CD8-positive, alpha-beta memory T cell (primary cell): ENCODE data around the gene TSEN2. TPM values are rescaled to one million over a fixed set of nuclear protein-coding genes. Genes with fewer than 3 reads are reported as not detected.

Experiments used
- CTCF ChIA-PET: fragments of 350-600 bp; sonication (Branson Sonifier 250); formaldehyde crosslinking; loops from one replicate; lab custom pipeline; 2021; ENCODE audit warnings: antibody characterized with exemption; lab: Charles Lee
- POLR2A ChIA-PET: fragments of 350-600 bp; sonication (Branson Sonifier 250); formaldehyde crosslinking; loops from one replicate; lab custom pipeline; 2021; ENCODE audit warnings: antibody characterized with exemption; lab: Charles Lee
- DNase-seq, 5 donors: peaks; one replicate each; pipeline versions ENCODE4 v3.0.0 to v3.0.0-alpha.2; 2020 to 2022; ENCODE audit warnings: mixed read lengths in 1 of 5
- H3K27ac ChIP-seq: one replicate; pipeline ENCODE4 v1.7.0; 2013; ENCODE audit warnings: low read depth, mild to moderate bottlenecking, low read length, moderate library complexity
- H3K27me3 ChIP-seq: 2 replicates; pipeline ENCODE4 v1.7.0; 2013; ENCODE audit warnings: low read length, mild to moderate bottlenecking; ENCODE audit not compliant: insufficient read depth, poor library complexity, severe bottlenecking
- H3K36me3 ChIP-seq: 2 replicates; pipeline ENCODE4 v1.7.0; 2013; ENCODE audit warnings: mild to moderate bottlenecking, low read length, moderate library complexity; ENCODE audit not compliant: insufficient read depth
- H3K4me1 ChIP-seq: 2 replicates; pipeline ENCODE4 v1.7.0; 2013; ENCODE audit warnings: mild to moderate bottlenecking, low read length, moderate library complexity; ENCODE audit not compliant: insufficient read depth
- H3K4me3 ChIP-seq: 2 replicates; pipeline ENCODE4 v1.7.0; 2013; ENCODE audit warnings: mild to moderate bottlenecking, low read length
- H3K9me3 ChIP-seq: 2 replicates; pipeline ENCODE4 v1.7.0; 2013; ENCODE audit warnings: mild to moderate bottlenecking, low read length
- H3K27ac Mint-ChIP-seq, 8 donors: one replicate each; pipeline ENCODE4 v1.8.0; 2020 to 2021; ENCODE audit warnings: mixed read lengths in 8 of 8, mild to moderate bottlenecking in 6 of 8, inconsistent platforms in 3 of 8, moderate library complexity in 3 of 8
- H3K27me3 Mint-ChIP-seq, 2 donors: one replicate each; pipeline ENCODE4 v1.8.0; 2020 to 2021; ENCODE audit warnings: mixed read lengths in 2 of 2, mild to moderate bottlenecking in 1 of 2, moderate library complexity in 1 of 2
- H3K36me3 Mint-ChIP-seq, 3 donors: one replicate each; pipeline ENCODE4 v1.8.0; 2020 to 2021; ENCODE audit warnings: mixed read lengths in 3 of 3, inconsistent platforms in 1 of 3, mild to moderate bottlenecking in 1 of 3
- H3K4me1 Mint-ChIP-seq, 3 donors: one replicate each; pipeline ENCODE4 v1.8.0; 2020 to 2021; ENCODE audit warnings: mixed read lengths in 3 of 3, inconsistent platforms in 1 of 3, mild to moderate bottlenecking in 1 of 3
- H3K4me3 Mint-ChIP-seq, 7 donors: one replicate each; pipeline ENCODE4 v1.8.0; 2020 to 2021; ENCODE audit warnings: mixed read lengths in 7 of 7, mild to moderate bottlenecking in 6 of 7, moderate library complexity in 4 of 7, inconsistent platforms in 2 of 7
- H3K9me3 Mint-ChIP-seq, 5 donors: one replicate each; pipeline ENCODE4 v1.8.0; 2020 to 2022; ENCODE audit warnings: mixed read lengths in 5 of 5, mild to moderate bottlenecking in 3 of 5, moderate library complexity in 2 of 5, inconsistent platforms in 1 of 5
- polyA plus RNA-seq: library from polyadenylated mRNA; unstranded; fragments of 300-500 nt; fragmentation: Illumina TruSeq; gene quantifications from one replicate; pipeline ENCODE4 v1.2.3, GENCODE V29; 2021
- total RNA-seq, 2 experiments: library from RNA; stranded (reverse); gene quantifications; one replicate each; pipeline ENCODE4 v1.2.3, GENCODE V29; 2021

The TSEN2 gene
- total and polyA plus RNA-seq, 3 experiments from 2014 or later, result 13.1 to 30.3 (median 29.8) TPM

- no peak overlapping the region for H3K27ac ChIP-seq
- POLR2A ChIA-PET, result no interaction called here
- H3K9me3 Mint-ChIP-seq, result peaks cover 4 to 15% (median 12%) of the 10 kb centered on the region in 5 donors
- CTCF ChIA-PET, result interaction anchor here (0.9 to 1.6 kb wide), 2 partner anchors 16 to 95 kb away, joined by 4 read pairs; partner anchors contain the start of gene RAF1
- H3K4me1 Mint-ChIP-seq, result peaks cover 19 to 41% (median 27%) of the 10 kb centered on the region in 3 donors
- no peaks in the 10 kb centered on the region for H3K27me3 ChIP-seq
- peaks cover 40% of the 10 kb centered on the region for H3K36me3 ChIP-seq
- H3K4me3 ChIP-seq, result no peak overlapping the region
- peaks cover 29 to 72% (median 52%) of the 10 kb centered on the region in 3 donors for H3K36me3 Mint-ChIP-seq
- peak overlapping the region in 2 of 8 donors; percentile 10 to 13 for H3K27ac Mint-ChIP-seq
- H3K4me3 Mint-ChIP-seq, result no peak overlapping the region
- H3K27me3 Mint-ChIP-seq, result no peaks in the 10 kb centered on the region
- H3K9me3 ChIP-seq, result no peaks in the 10 kb centered on the region
- no peaks in the 10 kb centered on the region for H3K4me1 ChIP-seq
- no peak for DNase-seq
These were observed 84.5 kb downstream of the TSEN2 start for GRCh38 chr3:12568747-12569146.

- CTCF ChIA-PET, result no interaction called here
- Histone ChIP-seq H3K4me3 (no peak overlapping the region), H3K27me3 (no peaks in the 10 kb centered on the region), H3K9me3 (no peaks in the 10 kb centered on the region), H3K27ac (no peak overlapping the region), H3K36me3 (peaks cover 47% of the 10 kb centered on the region), H3K4me1 (no peaks in the 10 kb centered on the region)
- Mint-ChIP-seq H3K9me3 (peaks cover 4 to 14% (median 11%) of the 10 kb centered on the region in 5 donors), H3K27me3 (no peaks in the 10 kb centered on the region), H3K4me1 (peaks cover 15 to 32% (median 21%) of the 10 kb centered on the region in 3 donors), H3K27ac (peak overlapping the region in 1 of 8 donors; percentile 37), H3K4me3 (no peak overlapping the region), H3K36me3 (peaks cover 30 to 78% (median 52%) of the 10 kb centered on the region in 3 donors)
- POLR2A ChIA-PET, result no interaction called here
- DNase-seq, result no peak
These were observed 85.6 kb downstream of the TSEN2 start for GRCh38 chr3:12569836-12570235.

- Mint-ChIP-seq H3K27me3 (no peaks in the 10 kb centered on the region), H3K9me3 (peaks cover 0 to 1% (median under 1%) of the 10 kb centered on the region in 5 donors), H3K4me1 (peaks cover 4 to 18% (median 9%) of the 10 kb centered on the region in 3 donors), H3K36me3 (peaks cover 31 to 85% (median 53%) of the 10 kb centered on the region in 3 donors), H3K4me3 (no peak overlapping the region), H3K27ac (no peak overlapping the region)
- H3K4me1 ChIP-seq, result no peaks in the 10 kb centered on the region
- peaks cover 65% of the 10 kb centered on the region for H3K36me3 ChIP-seq
- ChIA-PET CTCF (no interaction called here), POLR2A (no interaction called here)
- no peak overlapping the region for H3K27ac ChIP-seq
- no peak overlapping the region for H3K4me3 ChIP-seq
- no peaks in the 10 kb centered on the region for H3K9me3 ChIP-seq
- H3K27me3 ChIP-seq, result no peaks in the 10 kb centered on the region
- no peak for DNase-seq
These were observed 87.7 kb downstream of the TSEN2 start for GRCh38 chr3:12571986-12572385.

- H3K9me3 Mint-ChIP-seq, result peaks cover 0 to 4% (median 3%) of the 10 kb centered on the region in 5 donors
These were observed 89.9 kb downstream of the TSEN2 start for GRCh38 chr3:12574131-12574530.

GRCh38 chr3:12574661-12575060 is 90.4 kb downstream of the TSEN2 start:
- Histone ChIP-seq H3K36me3 (peaks cover 66% of the 10 kb centered on the region), H3K27ac (no peak overlapping the region), H3K27me3 (no peaks in the 10 kb centered on the region), H3K4me1 (no peaks in the 10 kb centered on the region), H3K9me3 (no peaks in the 10 kb centered on the region), H3K4me3 (no peak overlapping the region)
- H3K4me1 Mint-ChIP-seq, result peaks cover under 1 to 3% (median 2%) of the 10 kb centered on the region in 3 donors
- peaks cover 0 to 1% of the 10 kb centered on the region in 2 donors for H3K27me3 Mint-ChIP-seq
- CTCF ChIA-PET, result no interaction called here
- POLR2A ChIA-PET, result no interaction called here
- H3K36me3 Mint-ChIP-seq, result peaks cover 33 to 90% (median 50%) of the 10 kb centered on the region in 3 donors
- H3K27ac Mint-ChIP-seq, result no peak overlapping the region
- no peak for DNase-seq
- H3K9me3 Mint-ChIP-seq, result peaks cover 0 to 4% (median 3%) of the 10 kb centered on the region in 5 donors
- H3K4me3 Mint-ChIP-seq, result no peak overlapping the region

More at GRCh38 chr3:12574131-12574530, 89.9 kb downstream of the TSEN2 start:
- Histone ChIP-seq H3K27ac (no peak overlapping the region), H3K9me3 (no peaks in the 10 kb centered on the region), H3K27me3 (no peaks in the 10 kb centered on the region), H3K4me3 (no peak overlapping the region), H3K4me1 (no peaks in the 10 kb centered on the region), H3K36me3 (peaks cover 69% of the 10 kb centered on the region)
- peaks cover 2 to 3% (median 3%) of the 10 kb centered on the region in 3 donors for H3K4me1 Mint-ChIP-seq
- H3K27ac Mint-ChIP-seq, result peak overlapping the region in 4 of 8 donors; percentile 32 to 88 (median 63)
- CTCF ChIA-PET, result no interaction called here
- POLR2A ChIA-PET, result no interaction called here
- no peak overlapping the region for H3K4me3 Mint-ChIP-seq
- H3K27me3 Mint-ChIP-seq, result peaks cover 0 to 1% of the 10 kb centered on the region in 2 donors
- H3K36me3 Mint-ChIP-seq, result peaks cover 36 to 89% (median 53%) of the 10 kb centered on the region in 3 donors
- DNase-seq, result no peak

GRCh38 chr3:12577379-12577778 is 93.1 kb downstream of the TSEN2 start:
- no peaks in the 10 kb centered on the region for H3K4me1 ChIP-seq
- H3K27me3 Mint-ChIP-seq, result peaks cover 0 to 1% of the 10 kb centered on the region in 2 donors
- peaks cover 48% of the 10 kb centered on the region for H3K36me3 ChIP-seq
- H3K9me3 Mint-ChIP-seq, result peaks cover 0 to 4% (median 3%) of the 10 kb centered on the region in 5 donors
- ChIA-PET POLR2A (no interaction called here), CTCF (interaction anchor here (2.0 kb wide), 1 partner anchor 35 kb away, joined by 6 read pairs; no protein-coding TSS in a partner anchor)
- H3K27me3 ChIP-seq, result no peaks in the 10 kb centered on the region
- peaks cover 31 to 88% (median 36%) of the 10 kb centered on the region in 3 donors for H3K36me3 Mint-ChIP-seq
- no peak for DNase-seq
- H3K27ac ChIP-seq, result no peak overlapping the region
- no peaks in the 10 kb centered on the region for H3K9me3 ChIP-seq
- H3K27ac Mint-ChIP-seq, result peak overlapping the region in 2 of 8 donors; percentile 22 to 35
- H3K4me3 Mint-ChIP-seq, result no peak overlapping the region
- H3K4me1 Mint-ChIP-seq, result peaks cover 0 to 5% (median 3%) of the 10 kb centered on the region in 3 donors
- H3K4me3 ChIP-seq, result no peak overlapping the region

- peaks cover 48% of the 10 kb centered on the region for H3K36me3 ChIP-seq
- H3K27me3 ChIP-seq, result no peaks in the 10 kb centered on the region
- no peaks in the 10 kb centered on the region for H3K9me3 ChIP-seq
- H3K4me3 ChIP-seq, result no peak overlapping the region
- H3K36me3 Mint-ChIP-seq, result peaks cover 30 to 92% (median 39%) of the 10 kb centered on the region in 3 donors
- peaks cover 0 to 5% (median 3%) of the 10 kb centered on the region in 3 donors for H3K4me1 Mint-ChIP-seq
- no peak overlapping the region for H3K27ac ChIP-seq
- no peak for DNase-seq
- peak overlapping the region in 3 of 8 donors; percentile 3 to 64 (median 10) for H3K27ac Mint-ChIP-seq
- H3K9me3 Mint-ChIP-seq, result peaks cover 0 to 4% (median 3%) of the 10 kb centered on the region in 5 donors
- ChIA-PET POLR2A (interaction anchor here (0.6 kb wide), 1 partner anchor 849 kb away, joined by 3 read pairs; no protein-coding TSS in a partner anchor), CTCF (interaction anchor here (2.0 kb wide), 1 partner anchor 33 kb away, joined by 6 read pairs; no protein-coding TSS in a partner anchor)
- no peak overlapping the region for H3K4me3 Mint-ChIP-seq
- no peaks in the 10 kb centered on the region for H3K4me1 ChIP-seq
- H3K27me3 Mint-ChIP-seq, result peaks cover 0 to 1% of the 10 kb centered on the region in 2 donors
These were observed 94.5 kb downstream of the TSEN2 start for GRCh38 chr3:12578742-12579141.

- POLR2A ChIA-PET, result no interaction called here
- peaks cover 0 to 1% of the 10 kb centered on the region in 2 donors for H3K27me3 Mint-ChIP-seq
- no peaks in the 10 kb centered on the region for H3K27me3 ChIP-seq
- H3K4me3 Mint-ChIP-seq, result no peak overlapping the region
- H3K27ac ChIP-seq, result no peak overlapping the region
- H3K9me3 ChIP-seq, result no peaks in the 10 kb centered on the region
- H3K4me3 ChIP-seq, result no peak overlapping the region
- H3K4me1 ChIP-seq, result no peaks in the 10 kb centered on the region
- peaks cover 0 to 4% (median 3%) of the 10 kb centered on the region in 5 donors for H3K9me3 Mint-ChIP-seq
- H3K36me3 ChIP-seq, result peaks cover 48% of the 10 kb centered on the region
- DNase-seq, result no peak
- peak overlapping the region in 4 of 8 donors; percentile 4 to 83 (median 66) for H3K27ac Mint-ChIP-seq
- peaks cover 25 to 92% (median 34%) of the 10 kb centered on the region in 3 donors for H3K36me3 Mint-ChIP-seq
- CTCF ChIA-PET, result no interaction called here
- peaks cover 0 to 5% (median 3%) of the 10 kb centered on the region in 3 donors for H3K4me1 Mint-ChIP-seq
These were observed 95.2 kb downstream of the TSEN2 start for GRCh38 chr3:12579456-12579855.
